GM21423 (cell line): ENCODE measurements around the gene USH1G.

Experiments
- ATAC-seq: cut with Tn5 transposase; IDR thresholded peaks from one replicate; pipeline ENCODE4 v1.9.1; 2021; ENCODE audit warnings: mild to moderate bottlenecking, moderate library complexity; ENCODE audit not compliant: unreplicated experiment

Gene USH1G

DNA sequence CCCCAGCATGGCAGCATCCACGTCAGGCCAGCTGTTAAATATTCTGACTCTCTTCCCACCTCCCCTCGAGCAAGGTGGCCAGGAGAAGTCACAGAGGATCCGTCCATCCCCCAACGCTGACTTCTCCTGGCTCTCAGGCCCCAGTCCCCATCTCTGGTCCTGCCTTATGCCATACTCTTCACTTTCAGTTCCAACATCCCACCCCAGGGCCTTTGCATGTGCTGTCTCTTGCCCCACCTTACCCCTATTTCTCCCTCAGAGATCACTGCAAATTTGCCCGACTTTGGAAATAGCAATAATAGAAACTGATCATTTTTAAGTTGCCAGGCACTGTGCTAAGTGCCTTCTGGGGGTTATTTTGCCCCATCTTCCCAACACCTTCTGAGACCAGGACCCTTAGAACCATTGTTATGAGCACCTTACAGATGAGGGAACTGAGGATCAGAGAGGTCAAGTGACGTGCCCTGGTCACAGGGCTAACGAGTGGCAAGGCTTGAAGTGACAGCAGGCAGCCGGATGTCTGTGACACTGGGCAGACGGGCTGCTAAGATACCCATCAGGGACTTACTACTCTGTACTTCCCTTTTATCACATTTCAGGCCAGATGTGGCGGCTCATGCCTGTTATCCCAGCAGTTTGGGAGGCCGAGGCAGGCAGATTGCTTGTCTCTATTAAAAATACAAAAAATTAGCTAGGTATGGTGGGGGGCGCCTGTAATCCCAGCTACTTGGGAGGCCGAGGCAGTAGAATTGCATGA, 31.8 kb upstream of the USH1G start:
- no peak for ATAC-seq

DNA sequence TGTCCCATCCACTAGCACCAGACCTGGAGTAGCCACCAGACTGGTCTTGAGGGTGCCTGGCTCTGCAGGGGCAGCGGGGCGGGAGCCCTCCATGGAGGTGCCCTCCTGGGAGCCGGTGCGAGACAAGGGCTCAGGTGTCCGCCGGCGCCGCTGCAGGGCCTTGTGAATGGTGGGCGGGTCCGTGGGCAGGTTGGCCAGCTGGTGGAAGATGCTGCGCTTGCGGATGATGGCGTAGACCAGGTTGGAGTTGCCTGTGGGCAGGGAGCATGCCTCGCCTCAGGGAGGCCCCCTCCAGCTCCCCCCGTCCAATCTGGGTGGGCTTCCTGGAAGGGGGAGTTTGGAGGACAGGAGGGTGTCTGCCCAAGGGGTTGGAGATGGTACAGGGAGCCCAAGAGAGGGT, 31.1 kb upstream of the USH1G start:
- no peak for ATAC-seq

DNA sequence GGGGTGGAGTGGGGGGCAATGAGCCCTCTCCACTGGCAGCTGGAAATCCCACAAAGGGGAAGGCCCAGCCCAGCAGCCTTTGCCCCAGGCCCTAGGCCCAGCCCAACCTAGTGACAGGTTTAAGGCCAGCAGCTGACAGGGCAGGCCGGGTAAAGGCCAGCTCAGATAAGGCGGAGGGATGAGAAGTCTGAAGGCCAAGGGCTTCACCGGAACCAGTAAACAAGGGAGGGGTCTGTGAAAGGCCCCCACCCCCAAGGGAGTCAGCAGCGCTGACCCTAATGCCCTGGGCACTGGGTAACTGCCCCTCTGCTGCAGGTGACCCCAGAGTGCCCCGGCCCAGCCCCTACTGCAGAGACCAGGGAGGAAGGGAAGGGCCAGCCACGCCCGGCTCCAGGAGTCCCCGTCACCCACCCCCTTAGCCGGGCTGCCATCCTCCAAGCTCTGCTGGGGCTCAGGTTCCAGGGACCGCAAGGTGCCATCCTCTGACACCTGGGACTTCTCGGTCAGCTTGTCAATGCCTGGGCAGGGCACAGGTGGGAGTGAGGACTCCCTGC, 30.2 kb upstream of the USH1G start:
- no peak for ATAC-seq

DNA sequence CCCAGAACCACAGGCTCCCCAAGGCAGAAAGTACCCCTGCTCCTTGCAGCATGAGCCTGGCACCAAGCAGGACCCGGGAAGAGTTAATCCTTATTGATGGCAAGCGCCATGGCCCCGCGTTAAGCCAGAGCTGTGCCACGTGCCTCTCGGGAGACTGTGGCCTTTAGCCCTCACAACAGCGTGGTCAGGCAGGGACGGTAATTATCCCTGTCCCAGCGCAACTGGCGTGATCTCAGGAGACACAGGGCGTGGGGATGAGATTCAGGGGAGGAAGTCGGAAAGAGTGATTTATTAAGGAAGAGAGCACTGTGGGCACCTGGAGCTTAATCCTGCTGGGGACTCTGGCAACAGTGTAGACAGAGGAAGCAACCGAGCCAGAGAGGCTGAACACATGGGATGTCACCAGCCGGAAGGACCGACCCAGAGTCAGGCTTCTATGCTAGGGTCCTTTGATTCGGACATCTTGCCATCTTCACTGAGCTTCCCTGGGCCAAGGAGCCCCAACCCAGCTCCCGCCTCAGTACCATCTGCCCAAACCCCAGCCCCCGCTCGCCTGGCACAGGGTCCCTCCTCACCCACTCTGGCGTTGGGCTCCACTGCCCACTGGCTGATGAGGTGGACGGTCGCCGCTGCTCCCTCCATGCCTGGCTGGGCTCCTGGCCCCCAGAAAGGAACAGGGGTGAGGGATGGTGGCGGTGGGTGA, 29.5 kb upstream of the USH1G start:
- no peak for ATAC-seq

DNA sequence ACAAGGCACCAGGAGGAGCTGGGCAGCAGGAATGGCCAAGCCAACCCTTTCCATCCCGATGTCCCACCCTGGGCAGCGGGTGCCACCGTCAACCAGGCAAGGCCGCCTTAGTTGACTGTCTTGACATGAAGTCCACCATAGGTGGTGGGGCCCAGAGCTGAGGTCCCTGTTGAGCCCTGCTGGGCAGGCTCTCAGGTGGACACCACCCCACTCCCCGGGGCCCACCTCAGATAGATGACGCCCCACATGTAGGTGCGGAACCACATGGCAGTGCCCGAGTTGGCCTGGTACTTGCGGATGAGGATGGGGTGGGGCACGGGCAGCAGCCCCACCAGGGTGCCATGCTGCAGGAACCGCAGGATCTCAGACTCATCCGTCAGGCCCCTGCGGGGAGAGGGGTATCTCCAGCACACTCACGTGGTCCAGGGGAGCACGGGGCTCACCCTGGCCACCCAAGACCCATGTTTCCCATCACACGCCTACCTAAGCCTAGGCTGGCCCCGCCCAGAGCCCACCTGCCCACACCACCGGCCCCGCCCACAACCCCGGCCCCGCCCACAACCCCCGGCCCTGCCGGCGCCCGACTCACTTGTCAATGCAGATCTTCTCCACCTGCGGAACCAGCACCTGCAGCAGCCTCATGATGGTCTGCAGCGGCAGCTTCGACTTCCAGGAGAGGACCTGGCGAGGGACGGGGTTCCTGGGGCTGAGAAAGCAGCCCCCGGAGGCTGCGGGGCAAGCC, 28.8 kb upstream of the USH1G start:
- ATAC-seq, result no peak

DNA sequence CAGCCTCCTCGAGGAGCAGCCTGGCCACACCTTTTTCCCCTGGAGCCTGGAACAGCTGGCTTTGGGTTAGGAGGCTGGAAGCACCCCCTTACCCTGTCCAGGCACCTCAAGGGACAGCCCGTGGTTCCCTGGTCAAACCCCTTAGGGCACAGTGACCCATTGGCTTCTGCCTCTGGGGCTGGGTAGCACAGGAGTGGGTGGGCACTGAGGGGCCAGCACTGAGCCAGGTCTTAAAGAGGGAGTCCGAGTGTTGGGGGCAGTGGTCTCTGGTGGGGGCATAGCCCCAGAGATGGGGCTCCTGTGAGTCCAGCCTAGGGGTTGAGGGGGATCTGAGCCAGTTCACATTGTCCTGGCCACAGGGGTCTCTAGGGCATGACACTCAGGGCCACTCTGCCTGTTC, 28.0 kb upstream of the USH1G start:
- no peak for ATAC-seq

DNA sequence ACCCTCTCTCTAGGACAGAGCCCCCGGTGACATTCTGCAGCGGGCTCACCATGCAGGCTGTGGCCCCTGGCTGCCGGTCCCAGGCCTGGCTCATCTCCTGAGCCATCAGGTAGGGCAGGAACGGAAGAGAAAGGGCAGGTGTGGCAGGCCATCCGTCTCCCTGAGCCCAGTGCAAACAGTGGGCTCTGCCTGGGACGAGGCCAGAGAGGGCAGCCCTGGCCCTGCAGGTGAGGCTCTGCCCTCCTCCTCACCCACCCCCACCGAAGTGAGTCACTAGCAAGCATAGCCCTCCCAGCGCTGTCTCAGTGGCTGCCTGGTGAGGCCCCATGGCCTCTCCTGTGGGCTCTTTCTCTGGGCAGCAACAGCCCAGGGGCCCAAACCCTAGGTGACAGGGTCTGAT, 27.2 kb upstream of the USH1G start:
- ATAC-seq, result no peak

DNA sequence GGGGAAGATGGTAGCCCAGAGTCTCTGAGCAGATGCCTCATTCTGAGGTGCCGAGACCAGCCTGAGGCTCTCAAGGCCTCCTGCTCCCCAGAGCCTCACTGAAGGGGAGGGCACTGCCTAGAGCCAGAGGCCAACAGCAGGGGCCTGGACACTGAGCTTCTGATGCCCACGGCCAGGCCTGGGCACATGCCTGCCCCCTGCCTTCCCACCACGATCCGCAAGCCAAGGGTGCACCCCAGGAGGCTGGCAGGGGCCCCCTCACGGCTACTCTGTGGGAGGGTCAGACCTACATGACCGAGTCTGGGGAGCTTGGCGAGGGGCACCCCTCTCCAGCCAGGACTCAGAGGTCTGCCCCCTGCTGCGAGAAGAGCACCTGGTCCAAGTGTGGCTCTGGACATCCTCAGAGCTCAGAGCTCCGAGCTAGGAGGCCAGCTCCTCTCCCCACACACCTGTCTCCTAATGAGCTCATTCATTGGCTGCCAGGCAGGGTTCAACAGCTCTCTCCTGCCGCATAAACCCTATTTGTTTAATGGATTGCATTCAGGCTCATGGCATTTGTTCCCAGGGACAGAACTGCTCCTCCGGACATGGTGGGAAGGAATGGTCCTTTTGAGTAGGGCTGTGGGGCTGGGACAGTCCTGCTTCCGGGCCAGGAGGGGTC, 26.5 kb upstream of the USH1G start:
- ATAC-seq, result no peak

DNA sequence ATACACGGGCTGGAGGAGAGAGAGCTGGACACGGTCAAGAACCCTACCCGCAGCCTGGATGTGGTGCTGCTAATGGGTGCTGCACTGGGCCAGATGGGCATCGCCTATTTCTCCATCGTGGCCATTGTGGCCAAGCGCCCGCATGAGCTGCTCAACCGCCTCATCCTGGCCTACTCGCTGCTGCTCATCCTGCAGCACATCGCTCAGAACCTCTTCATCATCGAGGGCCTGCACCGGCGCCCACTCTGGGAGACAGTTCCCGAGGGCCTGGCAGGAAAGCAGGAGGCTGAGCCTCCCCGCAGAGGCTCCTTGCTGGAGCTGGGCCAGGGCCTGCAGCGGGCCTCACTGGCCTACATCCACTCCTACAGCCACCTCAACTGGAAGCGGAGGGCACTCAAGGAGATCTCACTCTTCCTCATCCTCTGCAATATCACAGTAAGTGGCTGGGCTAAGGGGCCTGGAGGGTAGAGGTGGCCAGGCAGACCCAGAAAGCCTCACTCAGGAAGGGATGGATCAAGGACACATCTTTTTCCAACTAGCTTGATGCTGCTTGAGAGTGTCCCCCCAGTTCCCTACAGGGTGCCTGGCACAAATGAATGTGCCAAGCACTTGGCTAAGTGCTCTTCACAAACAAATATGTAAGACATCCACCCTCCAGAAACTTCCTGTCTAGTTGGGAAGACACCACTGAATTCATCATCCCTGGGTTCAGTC, 24.1 kb upstream of the USH1G start:
- ATAC-seq, result no peak

DNA sequence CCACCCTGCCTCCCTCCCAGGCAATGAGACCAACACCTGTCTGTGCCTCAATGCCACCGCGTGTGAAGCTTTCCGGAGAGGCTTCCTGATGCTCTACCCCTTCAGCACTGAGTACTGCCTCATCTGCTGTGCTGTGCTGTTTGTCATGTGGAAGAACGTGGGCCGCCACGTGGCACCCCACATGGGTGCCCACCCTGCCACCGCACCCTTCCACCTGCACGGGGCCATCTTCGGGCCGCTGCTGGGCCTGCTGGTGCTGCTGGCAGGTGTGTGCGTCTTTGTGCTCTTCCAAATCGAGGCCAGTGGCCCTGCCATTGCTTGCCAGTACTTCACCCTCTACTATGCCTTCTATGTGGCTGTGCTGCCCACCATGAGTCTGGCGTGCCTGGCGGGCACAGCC, 23.6 kb upstream of the USH1G start:
- no peak for ATAC-seq

DNA sequence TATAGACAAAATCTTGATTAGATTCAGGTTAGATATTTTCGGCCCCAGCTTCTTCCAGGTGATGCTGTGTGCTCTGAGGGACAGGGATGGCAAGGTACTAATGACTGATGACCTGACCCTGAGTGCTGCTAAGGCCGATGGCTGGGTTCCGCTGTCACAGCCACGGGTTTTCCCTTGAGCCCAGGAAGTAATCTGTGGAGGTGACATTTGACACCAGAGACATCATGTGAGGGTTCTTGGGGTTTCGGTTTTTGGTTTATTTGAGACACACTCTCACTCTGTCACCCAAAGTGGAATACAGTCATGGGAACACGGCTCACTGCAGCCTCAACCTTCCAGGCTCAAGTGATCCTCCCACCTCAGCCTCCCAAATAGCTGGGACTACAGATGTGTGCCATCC, 22.5 kb upstream of the USH1G start:
- ATAC-seq, result no peak

DNA sequence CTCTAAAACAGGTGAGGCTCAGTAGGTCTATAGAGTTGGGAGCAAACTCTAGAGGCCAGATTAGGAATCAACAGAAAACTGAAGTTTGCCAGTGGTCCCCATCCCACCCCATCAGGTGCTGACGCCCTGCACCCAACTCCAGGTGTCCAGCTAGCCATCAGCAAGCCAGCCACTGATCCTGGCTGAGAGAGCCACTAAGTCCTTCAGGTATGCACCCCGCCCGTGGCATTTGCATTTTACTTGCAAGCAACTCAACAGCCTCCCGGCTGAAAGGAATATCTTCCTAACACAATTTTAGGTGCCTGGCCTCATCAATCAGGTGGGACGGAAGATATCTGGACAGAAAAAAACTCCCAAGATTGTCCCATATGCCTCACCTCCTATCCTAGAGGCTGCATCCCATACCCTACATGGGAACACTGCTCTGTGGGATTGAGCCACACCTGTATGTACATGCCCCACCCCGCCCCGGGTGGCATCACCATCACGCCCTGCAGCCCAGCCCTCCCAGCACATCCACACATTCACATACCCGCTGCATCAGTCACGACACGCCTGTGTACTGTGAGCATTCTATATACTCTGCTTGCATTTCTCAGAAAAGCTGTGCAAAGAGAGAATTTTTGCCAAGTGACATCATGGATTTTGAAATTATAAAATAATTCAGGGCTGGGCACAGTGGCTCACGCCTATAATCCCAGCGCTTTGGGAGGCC, 20.9 kb upstream of the USH1G start:
- ATAC-seq, result no peak

DNA sequence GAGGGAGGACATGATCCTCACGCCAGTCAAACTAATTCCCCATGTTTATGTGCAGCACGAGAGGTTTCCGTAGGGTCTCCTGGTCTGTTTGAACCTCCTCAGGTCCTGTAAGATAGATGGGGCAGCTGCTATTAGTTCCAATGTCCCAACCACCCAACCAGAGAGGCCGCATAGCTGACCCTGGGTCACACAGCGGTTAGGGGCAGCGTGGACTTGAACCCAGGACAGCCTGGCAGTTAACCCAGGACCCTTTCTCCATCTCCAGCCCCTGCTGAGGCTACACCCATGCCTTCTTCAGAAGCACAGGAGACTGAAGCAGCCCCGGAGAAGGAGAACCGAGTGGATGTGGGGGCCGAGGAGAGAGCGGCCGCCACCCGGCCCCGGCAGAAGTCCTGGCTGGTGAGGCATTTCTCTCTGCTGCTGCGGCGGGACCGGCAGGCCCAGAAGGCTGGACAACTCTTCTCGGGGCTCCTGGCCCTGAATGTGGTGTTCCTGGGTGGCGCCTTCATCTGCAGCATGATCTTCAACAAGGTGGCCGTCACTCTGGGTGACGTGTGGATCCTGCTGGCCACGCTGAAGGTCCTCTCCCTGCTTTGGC, 18.2 kb upstream of the USH1G start:
- no peak for ATAC-seq

DNA sequence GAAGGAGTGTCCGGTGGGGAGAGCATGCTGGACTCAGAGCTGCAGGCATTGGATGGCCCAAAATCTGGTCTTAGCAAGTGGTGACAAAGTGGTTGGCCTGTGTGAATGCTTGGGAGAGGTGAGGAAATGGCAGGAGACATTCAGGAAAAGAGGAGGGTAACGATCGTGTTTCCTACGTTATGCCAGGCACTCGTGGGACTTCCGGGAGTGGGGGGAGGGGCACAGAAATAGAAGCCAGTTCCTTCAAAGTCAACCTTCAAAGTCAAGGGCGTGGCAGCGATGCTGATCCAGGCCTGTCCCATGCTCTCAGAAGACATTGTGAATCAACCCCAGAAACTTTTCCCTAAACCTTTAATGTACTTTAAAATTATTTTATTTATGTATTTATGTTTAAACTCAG, 16.5 kb upstream of the USH1G start:
- no peak for ATAC-seq

DNA sequence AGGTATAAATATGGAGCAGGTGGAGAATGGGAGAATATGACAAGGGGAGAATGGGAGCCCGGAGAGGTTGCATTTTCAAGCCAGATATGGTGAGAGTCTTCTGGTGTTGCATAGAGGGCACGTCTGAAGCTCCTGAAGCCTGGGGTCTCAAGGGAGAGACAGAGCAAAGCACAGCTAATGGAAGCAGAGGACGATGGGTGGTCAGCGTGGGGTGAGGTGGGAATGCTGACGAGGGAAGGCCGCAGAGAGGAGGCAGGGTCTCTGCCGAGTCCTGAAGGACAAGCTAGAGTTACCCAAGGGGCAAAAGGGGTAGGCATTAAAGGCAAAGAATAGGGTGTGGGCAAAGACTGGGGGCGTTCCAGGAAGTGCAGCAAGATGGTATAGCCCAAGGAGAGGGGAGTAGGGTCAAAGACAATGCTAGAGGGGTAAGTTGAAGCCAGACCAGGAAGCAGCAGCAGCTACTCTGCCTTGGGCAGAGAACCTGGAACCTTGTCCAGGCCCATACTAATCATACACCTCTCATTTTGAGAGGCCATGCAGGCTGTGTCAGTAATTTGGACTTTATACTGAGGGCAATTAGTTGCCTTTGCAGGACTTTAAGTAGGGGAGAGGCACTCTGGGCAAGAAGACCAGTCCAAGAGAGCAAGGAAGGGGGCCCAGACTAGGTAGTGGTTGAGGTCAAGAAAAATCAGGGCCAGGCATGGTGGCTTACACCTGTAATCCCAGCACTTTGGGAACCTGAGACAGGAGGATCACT, 15.3 kb upstream of the USH1G start:
- ATAC-seq, result no peak

DNA sequence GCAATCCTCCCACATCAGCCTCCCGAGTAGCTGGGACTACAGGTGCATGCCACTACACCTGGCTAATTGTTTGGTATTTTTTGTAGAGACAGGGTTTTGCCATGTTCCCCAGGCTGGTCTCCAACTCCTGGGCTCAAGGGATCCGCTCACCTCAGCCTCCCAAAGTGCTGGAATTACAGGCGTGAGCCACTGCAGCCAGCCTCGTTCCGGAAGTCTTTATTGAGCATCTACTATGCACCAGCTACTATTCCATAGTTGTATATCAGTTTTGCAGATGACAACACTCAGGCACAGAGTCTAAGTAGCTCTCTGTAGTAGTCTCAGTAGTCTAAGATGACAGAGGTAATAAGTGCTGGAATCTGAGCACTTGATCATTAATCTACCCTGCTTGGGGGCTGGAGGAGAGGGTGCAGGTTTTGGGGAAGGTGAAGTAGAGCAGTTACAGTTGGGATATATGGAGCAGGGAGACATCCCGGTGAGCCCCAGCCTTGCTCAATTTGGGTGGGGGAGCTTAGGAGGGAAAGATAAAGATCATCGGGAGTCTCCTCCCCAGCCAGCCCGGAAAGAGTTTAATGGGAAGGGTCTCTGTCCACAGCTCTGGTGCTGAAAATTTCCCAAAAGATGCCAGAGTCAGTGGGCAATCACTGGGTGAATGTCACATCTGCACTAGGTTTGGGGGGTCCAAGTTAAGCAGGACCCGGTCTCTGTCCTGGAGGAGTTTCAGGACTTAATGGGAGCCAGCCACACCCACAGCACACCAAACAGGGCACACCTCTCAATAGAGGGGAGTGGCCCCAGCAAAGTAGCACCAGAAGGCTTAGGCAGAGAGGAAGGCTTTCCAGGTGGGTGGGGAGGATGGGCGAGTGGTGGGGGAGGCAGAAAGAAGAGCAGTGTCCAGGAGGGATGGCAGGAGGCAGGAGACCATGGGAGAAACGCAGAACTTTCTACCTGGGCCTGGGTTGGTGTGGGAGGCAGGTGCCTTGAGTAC, 14.3 kb upstream of the USH1G start:
- no peak for ATAC-seq

DNA sequence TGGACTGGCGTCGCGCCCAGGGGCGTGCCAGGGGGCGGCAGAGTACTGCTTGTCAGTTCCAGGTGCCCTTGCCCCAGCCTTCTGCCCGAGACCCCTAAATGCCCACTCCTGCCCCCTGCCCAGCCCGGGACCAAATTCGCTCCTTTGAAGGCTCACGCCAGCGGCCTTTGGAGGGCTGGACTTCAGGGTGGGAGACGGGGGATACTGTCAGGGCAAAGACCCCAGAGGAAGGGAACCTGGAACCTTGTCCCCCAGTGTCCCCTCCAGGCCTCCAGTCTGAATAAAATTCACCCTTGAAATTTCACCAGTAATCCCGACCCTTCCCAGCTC, 13.4 kb upstream of the USH1G start:
- ATAC-seq, result no peak
